Amniotic epithelial cell (primary cell): Measurements from ENCODE around the gene PAX7.
"Not testable (repeated sequence)": the region's sequence is repeated elsewhere in the genome, so short reads cannot be mapped to it uniquely, and the experiment has no call there.

ENCODE experiments used
- DNase-seq: peaks from one replicate; pipeline ENCODE4 v3.0.0-alpha.2; 2010; ENCODE audit warnings: low read depth

PAX7 gene

DNA sequence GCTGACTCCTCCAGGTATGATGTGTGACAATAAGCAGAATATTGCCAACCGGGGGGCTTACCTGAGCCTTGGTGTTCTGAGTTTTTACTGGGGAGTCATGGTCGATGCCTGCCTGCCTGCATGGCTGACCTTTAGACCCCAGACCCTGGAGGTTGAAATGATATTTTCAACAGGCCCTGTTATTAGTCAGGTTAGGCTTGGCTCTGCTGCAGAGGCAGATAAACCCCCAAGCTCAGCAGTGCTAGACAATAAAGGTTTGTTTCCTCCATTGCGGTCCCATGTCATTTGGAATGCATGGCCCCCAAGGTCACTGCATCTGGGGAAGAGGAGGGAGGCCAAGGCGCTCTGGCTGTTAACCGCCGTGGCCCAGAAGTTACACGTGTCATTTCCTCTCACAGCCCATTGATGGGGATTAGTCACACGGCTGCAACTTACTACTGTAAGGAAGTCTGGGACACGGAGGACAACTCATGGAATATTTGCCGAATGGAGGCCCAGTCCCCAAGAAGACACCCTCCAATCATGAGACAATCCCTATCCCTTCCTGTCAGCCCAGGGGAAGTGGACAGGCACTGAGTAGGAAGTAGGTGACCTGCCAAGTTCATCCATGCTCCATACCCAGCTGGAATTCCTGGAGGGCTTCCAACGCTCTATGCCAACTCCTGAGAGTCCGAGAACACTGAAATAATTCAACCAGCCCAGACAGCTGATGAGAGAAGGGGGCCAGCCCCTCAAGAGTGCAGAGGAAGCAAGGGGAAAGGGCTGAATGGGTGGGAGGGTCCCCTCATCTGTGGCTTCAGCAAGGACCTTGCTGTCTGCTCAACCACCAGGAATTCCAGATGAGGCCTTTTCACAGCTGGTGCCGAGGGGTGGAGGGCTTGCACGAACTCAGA lies 131.5 kb downstream of the PAX7 start:
- DNase-seq: no peak

- DNase-seq: no peak
Observed at GRCh38 chr1:18764362-18764761, 133.7 kb downstream of the PAX7 start.

DNA sequence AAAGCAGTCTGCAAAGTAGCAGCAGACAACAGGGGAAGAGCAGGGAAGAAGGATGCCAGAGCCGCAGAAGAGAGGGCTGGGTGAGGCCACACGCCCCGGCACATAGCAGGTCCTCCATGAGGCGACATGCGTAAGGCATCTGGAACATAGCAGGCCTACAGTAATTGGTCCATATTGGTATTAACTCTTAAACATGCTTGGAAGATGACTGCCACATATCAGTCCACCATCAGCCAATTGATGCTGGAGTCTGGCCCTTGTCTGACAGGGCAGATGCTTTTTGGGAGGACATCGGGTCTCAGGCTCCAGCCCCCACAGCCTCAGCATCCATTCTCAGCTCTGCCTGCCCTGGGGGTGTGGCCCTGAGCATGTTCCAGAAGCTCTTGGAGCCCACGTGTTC lies 135.1 kb downstream of the PAX7 start:
- DNase-seq: no peak

GRCh38 chr1:18766328-18766727 lies 135.7 kb downstream of the PAX7 start:
- no peak for DNase-seq

GRCh38 chr1:18767576-18767975 lies 136.9 kb downstream of the PAX7 start:
- not testable (repeated sequence) for DNase-seq

- DNase-seq: no peak
Observed at GRCh38 chr1:18768086-18768485, 137.4 kb downstream of the PAX7 start.

GRCh38 chr1:18769140-18769539 lies 138.5 kb downstream of the PAX7 start:
- no peak for DNase-seq

- DNase-seq: no peak
Observed at GRCh38 chr1:18770799-18771198, 140.2 kb downstream of the PAX7 start.

- no peak for DNase-seq
Observed at GRCh38 chr1:18773753-18774152, 143.1 kb downstream of the PAX7 start.

DNA sequence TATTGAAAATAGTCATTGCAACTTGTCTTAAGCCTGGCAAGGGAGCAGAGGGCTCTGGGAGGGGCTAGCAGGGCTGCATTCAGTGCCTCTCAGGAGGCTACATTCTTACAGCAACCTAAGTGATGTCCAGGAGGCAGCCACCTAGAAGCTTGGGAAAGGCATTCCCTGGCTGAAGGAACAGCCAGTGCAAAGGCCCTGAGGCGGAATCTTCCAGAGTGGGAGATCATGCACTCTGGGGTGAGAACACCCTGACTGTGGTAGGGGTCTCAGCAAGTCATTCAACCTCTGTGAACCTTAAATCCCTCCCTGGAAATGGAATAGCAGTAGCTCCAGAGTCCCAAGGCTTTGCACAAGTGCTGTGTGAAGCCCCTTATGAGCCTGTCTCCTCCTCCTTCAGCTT lies 144.7 kb downstream of the PAX7 start:
- no peak for DNase-seq

DNA sequence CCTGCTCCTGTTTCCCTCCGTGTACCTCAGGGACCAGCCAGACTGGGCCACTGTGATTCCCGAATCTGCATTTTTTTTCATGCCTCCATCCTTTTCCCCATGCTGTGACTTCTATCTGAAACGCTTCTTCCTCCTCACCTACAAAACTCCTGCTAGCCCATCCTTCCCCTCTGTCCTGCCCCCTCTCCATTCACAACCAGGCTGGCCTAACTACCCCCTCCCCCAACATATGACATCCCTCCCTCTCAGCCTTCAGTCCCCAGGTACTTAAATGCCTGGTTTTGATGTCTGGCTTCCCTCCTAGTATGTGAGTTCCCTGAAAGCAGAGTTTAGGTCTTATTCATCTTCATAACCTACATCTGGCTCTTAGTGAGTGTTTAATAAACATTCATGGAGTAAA lies 146.1 kb downstream of the PAX7 start:
- DNase-seq: no peak

- no peak for DNase-seq
Observed at GRCh38 chr1:18778437-18778836, 147.8 kb downstream of the PAX7 start.

DNA sequence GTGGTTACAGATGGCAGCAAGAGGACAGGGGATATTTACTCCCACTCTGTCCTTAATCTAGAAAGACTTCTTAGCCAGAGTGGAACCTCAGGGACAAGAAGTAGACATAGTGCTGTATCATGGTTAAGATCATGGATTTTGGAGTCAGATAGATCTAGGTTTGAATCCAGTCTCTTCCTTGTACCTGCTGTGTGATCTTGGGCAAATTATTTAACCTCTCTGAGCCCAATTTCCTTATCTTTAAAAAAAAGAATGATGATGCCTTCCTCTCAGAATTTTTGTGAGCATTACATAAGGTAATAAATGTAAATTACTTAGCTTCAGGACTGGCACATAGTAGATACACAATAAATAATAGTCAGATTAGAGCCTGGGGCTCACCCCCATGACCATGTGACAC lies 150.4 kb downstream of the PAX7 start:
- DNase-seq: no peak

DNA sequence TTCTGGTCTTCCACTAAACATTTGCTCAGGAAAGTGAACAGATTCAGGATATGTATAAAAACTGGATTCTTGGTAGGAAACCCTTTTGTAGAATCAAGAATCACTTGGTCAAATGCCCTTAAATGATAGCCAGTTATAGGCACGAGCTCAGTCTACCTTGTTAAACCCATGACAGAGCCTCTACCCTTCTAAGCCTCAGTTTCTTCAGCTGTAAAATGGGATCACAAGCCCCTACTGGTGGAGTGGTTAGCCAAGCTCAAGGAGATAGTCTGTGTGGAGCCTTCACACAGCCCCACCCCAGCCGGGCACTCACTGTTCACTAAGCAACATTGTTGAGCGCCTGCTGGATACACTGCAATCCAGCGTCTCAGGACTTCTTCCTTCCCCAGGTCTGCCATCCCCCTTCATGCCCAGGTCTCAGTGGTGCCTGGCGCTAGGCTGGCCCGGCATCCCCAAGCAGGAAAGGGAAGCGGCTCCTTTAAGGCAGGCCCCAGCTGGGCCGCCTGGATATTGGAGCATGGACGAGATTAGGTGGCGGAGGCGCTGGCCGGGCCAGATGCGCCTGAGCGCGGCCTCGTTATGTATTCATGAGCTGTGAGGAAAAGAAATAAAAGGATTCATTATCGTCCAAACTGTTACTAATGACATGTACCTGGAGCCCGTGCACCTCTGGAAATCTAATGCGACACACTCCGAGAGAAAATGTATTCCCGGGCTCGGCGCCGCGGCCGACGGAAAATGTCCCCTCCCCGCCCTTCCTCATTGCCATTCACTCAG lies 153.2 kb downstream of the PAX7 start:
- no peak for DNase-seq

GRCh38 chr1:18784482-18784831 lies 153.8 kb downstream of the PAX7 start:
- DNase-seq: no peak

GRCh38 chr1:18786149-18786548 lies 155.5 kb downstream of the PAX7 start:
- DNase-seq: no peak

- no peak for DNase-seq
Observed at GRCh38 chr1:18787825-18788385, 157.3 kb downstream of the PAX7 start.

DNA sequence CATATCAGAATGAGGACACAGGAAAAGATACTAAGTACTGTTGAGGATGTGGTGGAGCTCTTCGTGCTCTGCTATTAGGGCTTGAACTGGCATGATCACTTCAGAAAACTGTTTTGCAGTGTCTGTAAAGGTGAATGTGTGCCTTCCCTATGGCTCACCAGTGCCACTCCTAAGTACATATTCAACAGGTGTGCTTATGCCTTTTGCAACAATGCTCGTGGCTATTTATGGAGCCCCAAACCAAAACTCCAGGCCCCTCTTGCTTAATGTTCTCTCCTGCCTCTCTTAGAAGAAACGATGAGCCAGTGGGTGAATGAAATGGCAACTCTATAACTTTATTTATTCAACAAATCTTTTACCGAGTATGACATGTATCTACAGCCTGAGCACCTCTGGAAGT lies 158.6 kb downstream of the PAX7 start:
- no peak for DNase-seq

- DNase-seq: no peak
Observed at GRCh38 chr1:18792747-18793146, 162.1 kb downstream of the PAX7 start.

DNA sequence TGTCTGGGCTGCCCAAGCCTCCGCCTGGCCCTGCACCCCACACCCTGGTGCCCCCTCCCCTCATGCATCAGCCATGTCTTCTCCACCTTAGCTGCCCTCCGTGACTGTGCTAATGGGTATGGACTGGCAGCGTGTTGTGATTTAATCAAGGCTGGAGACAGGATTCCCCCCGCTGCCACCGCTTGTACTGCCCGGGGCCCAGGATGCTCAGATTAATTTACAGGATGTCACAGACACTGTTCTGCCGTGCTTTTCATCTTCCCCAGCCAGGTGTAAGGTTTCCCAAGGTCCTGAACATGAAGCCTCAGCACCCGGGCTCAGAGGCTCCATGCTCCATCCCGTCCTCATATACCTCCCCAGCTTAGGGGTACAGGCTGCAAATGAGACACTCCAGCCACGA lies 162.5 kb downstream of the PAX7 start:
- no peak for DNase-seq

DNA sequence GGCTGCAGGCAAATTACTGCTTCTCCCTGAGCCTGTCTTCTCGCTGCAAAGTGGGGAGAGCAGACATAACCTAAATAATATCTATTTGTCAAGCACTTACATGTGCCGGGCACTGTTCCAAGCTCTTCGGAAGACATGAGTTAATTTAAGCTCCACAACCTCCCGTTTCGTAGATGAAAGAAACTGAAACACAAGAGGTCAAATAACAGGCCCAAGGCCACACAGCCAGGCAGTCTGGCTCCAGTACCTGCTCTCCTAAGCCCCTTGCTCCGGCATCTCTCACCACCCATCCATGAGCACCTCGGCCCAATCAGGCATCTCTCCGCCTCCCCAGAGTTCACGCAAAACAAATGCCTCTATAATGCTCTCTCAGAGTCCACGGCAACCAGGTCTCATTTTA lies 163.4 kb downstream of the PAX7 start:
- no peak for DNase-seq

- DNase-seq: no peak
Observed at GRCh38 chr1:18794561-18794960, 163.9 kb downstream of the PAX7 start.

DNA sequence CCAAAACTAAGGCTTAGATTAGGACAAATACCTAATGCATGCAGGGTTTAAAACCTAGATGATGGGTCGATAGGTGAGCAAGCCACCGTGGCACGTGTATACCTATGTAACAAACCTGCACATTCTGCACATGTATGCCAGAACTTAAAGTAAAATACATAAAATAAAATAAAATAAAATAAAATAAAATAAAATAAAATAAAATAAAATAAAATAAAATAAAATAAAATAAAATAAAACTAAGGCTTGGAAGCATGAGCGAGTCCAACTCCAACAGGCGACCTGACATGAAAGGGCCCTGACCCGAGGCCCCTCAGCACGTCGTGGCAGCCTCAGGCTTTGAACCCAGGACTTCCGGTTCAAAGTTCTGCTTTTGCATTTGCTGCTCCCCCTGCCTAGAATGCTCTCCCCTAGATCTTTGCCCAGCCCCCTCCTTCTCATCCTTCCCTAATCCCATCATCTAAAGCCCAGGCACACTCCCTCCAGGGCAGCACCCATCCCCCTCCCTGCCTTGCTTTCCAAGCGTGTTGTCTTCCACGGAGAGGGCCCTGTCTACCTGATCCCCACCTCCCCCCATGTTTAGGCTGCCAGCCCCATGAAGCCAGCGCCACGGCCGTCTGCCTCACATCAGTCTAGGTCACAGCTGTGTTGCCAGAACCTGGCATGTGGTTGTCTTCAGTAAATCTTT lies 164.5 kb downstream of the PAX7 start:
- no peak for DNase-seq
